GM12801 (cell line): ENCODE data around the gene ARID1A.

ENCODE experiments used
- CTCF ChIP-seq: IDR thresholded peaks from one replicate; pipeline ENCODE4 v1.5.1; 2011; ENCODE audit warnings: control low read depth; ENCODE audit not compliant: insufficient read length; ENCODE audit errors: extremely low read depth

Gene ARID1A

GRCh38 chr1:26758358-26758757, 62.5 kb downstream of the ARID1A start:
- no peak for TF ChIP-seq CTCF

GRCh38 chr1:26759531-26759930, 63.7 kb downstream of the ARID1A start:
- TF ChIP-seq CTCF = no peak

DNA sequence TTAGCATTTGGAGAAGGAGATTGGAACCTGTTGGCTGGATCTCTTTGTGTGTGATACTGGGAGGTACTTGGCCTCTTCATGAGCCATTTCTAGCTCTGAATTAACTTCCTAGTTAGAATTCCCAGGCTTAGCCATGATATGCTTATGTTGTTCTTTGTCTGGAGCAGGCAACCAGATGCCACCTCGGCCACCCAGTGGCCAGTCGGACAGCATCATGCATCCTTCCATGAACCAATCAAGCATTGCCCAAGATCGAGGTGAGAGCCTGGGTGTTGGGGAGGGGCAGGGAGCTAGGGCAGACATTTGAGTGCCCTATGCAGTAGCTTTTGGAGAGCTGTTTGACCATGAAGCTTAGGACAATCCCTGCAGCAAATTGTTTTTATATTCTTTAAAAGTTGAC, 65.4 kb downstream of the ARID1A start:
- TF ChIP-seq CTCF = no peak

- TF ChIP-seq CTCF = no peak
Measured at GRCh38 chr1:26767714-26768113, 71.9 kb downstream of the ARID1A start.

DNA sequence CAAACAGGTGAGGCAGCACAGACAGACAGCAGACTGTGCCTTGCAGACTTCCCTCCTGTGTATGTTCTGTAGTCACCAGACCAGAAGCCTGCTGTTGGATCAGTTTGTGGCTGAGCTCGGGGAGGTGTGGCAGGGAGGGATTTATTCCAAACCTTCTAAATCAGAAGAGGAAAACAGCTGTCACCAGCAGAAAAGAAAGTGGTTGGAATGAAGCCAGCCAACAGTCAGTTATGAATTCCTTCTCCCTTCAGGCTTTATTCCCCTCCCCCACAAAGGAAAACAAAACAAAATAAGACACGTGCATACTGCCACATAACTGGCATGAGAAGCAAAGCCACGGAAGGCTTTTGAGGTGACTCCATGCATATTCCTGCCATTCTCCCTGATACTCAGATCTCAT, 72.9 kb downstream of the ARID1A start:
- TF ChIP-seq CTCF = no peak

DNA sequence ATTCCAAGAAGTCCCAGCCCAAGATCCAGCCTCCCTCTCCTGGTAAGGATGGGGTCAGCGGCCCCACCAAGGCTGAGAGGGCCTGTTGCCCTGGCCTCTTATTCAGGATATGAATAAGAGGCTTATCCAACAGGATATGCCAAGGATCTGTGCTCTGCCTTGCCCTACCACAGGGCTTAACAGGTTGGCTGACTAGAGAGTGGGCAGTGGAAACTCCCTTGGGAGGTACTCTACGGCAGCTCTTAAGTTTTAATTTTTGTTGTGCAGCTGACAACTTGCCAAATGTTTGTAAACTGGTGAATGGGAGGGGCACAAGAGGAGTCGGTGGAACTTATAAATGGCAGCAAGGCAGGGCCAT, 75.4 kb downstream of the ARID1A start:
- no peak for TF ChIP-seq CTCF

- TF ChIP-seq CTCF = no peak
Measured at GRCh38 chr1:26771643-26772321, 76.0 kb downstream of the ARID1A start.
